Neutrophil (primary cell): Measurements from ENCODE around the gene FRMD5.
"Not testable (repeated sequence)": the region's sequence is repeated elsewhere in the genome, so short reads cannot be mapped to it uniquely, and the experiment has no call there.

Experiments used
- H3K27ac ChIP-seq: fragments of 200-600 bp; sonication (generic); 2 replicates; pipeline ENCODE4 v1.5.1; 2016; ENCODE audit warnings: mild to moderate bottlenecking, moderate library complexity
- H3K27me3 ChIP-seq: fragments of 200-600 bp; sonication (generic); 2 replicates; pipeline ENCODE4 v1.6.0; 2016; ENCODE audit warnings: mild to moderate bottlenecking
- H3K36me3 ChIP-seq: fragments of 200-600 bp; sonication (generic); 2 replicates; pipeline ENCODE4 v1.5.1; 2017
- H3K4me1 ChIP-seq, 2 experiments: fragments of 200-600 bp in 1 of 2; sonication (generic) in 1 of 2; 1 replicate in 1 of 2; 2 replicates in 1 of 2; pipeline versions ENCODE4 v1.5.1 to v1.6.1; 2013 to 2016; ENCODE audit warnings: low read depth in 1 of 2, low read length in 1 of 2, mild to moderate bottlenecking in 1 of 2, moderate library complexity in 1 of 2; ENCODE audit not compliant: control insufficient read depth in 1 of 2, insufficient read depth in 1 of 2
- H3K4me3 ChIP-seq, 2 experiments: fragments of 200-600 bp in 1 of 2; sonication (generic) in 1 of 2; 1 replicate in 1 of 2; 2 replicates in 1 of 2; pipeline ENCODE4 v1.5.1; 2013 to 2016; ENCODE audit warnings: low read depth in 1 of 2, low read length in 1 of 2, mild to moderate bottlenecking in 1 of 2, moderate library complexity in 1 of 2
- H3K9me3 ChIP-seq: fragments of 200-600 bp; sonication (generic); 2 replicates; pipeline ENCODE4 v1.5.1; 2016
- CTCF ChIP-seq: fragments of 200-600 bp; sonication (generic); IDR thresholded peaks from 2 replicates; pipeline ENCODE4 v1.5.1; 2016; ENCODE audit warnings: antibody characterized with exemption

Gene FRMD5

GRCh38 chr15:44015545-44016305 is 179.3 kb downstream of the FRMD5 start:
- TF ChIP-seq CTCF, result no peak
- Histone ChIP-seq H3K9me3 (no peaks in the 10 kb centered on the region), H3K4me1 (no peaks in the 10 kb centered on the region), H3K27me3 (peaks cover 6% of the 10 kb centered on the region), H3K27ac (no peak overlapping the region), H3K4me3 (no peak overlapping the region), H3K36me3 (no peaks in the 10 kb centered on the region)

- H3K27me3 ChIP-seq, result peaks cover 6% of the 10 kb centered on the region
- TF ChIP-seq CTCF, result no peak
- no peaks in the 10 kb centered on the region for H3K9me3 ChIP-seq
- H3K4me3 ChIP-seq, result no peak overlapping the region
- H3K36me3 ChIP-seq, result no peaks in the 10 kb centered on the region
- H3K4me1 ChIP-seq, result no peaks in the 10 kb centered on the region
- H3K27ac ChIP-seq, result no peak overlapping the region
Measured at GRCh38 chr15:44011238-44011854, 183.7 kb downstream of the FRMD5 start.

DNA sequence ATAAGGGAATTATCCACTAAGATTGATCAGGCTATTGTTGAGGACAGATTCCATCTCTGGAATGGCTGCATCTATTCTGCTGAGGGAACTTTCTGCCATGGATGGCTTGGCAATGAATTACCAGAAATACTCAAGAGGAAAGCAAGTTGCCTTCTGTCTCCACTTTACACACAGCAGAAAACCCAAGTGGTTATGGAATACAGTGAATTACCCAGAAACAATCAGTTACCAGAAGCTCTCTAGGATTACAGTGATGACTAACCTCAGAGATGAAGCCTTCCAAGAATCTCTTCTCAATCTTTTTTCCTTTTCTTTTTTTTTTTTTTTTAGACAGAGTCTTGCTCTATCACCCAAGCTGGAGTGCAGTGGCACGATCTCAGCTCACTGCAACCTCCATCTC is 185.0 kb downstream of the FRMD5 start:
- H3K27me3 ChIP-seq, result peaks cover 6% of the 10 kb centered on the region
- no peaks in the 10 kb centered on the region for H3K9me3 ChIP-seq
- H3K36me3 ChIP-seq, result no peaks in the 10 kb centered on the region
- no peaks in the 10 kb centered on the region for H3K4me1 ChIP-seq
- no peak overlapping the region for H3K4me3 ChIP-seq
- no peak overlapping the region for H3K27ac ChIP-seq
- TF ChIP-seq CTCF, result no peak

GRCh38 chr15:44009038-44009437 is 186.0 kb downstream of the FRMD5 start:
- no peaks in the 10 kb centered on the region for H3K4me1 ChIP-seq
- no peak overlapping the region for H3K27ac ChIP-seq
- H3K9me3 ChIP-seq, result no peaks in the 10 kb centered on the region

DNA sequence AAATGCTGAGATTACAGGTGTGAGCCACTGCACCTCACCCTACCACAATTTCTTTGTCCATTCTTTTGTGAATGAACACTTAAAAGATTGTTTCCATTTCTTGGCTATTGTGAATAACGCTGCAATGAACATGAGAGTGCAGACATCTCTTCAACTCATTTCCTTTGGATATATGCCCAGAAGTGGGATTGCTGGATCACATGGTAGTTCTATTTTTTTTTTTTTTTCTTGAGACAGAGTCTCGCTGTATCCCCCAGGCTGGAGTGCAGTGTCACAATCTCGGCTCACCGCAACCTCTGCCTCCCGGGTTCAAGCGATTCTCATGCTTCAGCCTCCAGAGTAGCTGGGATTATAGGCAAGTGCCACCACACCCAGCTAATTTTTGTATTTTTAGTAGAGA is 194.8 kb downstream of the FRMD5 start:
- H3K27ac ChIP-seq, result not testable (repeated sequence)

More at GRCh38 chr15:44009038-44009437, 186.0 kb downstream of the FRMD5 start:
- Histone ChIP-seq H3K27me3 (peaks cover 6% of the 10 kb centered on the region), H3K36me3 (no peaks in the 10 kb centered on the region), H3K4me3 (no peak overlapping the region)
- TF ChIP-seq CTCF, result no peak

DNA sequence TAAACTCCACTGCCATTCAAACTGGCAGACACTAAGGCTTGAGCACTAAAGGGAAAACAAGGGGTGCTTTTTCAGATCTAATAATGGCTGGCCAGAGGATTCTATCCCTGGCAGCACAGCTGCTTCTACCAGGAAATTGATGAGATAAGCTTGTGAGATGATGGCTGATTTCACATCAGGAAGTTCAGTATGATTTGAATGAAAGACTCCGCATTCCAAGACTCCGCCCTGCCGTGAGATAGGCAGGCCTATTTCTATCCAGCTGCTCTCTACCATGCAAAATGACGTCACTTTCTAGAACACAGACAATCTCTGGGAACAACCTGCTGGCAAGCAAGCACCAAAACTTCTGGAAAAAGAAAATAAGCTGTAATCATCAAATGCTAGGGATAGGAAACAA is 196.5 kb downstream of the FRMD5 start:
- H3K36me3 ChIP-seq, result no peaks in the 10 kb centered on the region
- H3K27me3 ChIP-seq, result peaks cover 3% of the 10 kb centered on the region
- no peak overlapping the region for H3K4me3 ChIP-seq
- no peaks in the 10 kb centered on the region for H3K9me3 ChIP-seq
- TF ChIP-seq CTCF, result no peak
- H3K27ac ChIP-seq, result no peak overlapping the region
- no peaks in the 10 kb centered on the region for H3K4me1 ChIP-seq

More for the DNA sequence above, 194.8 kb downstream of the FRMD5 start:
- not testable (repeated sequence) for H3K4me3 ChIP-seq, H3K4me1 ChIP-seq, H3K9me3 ChIP-seq, H3K27me3 ChIP-seq, H3K36me3 ChIP-seq
